Cardiac fibroblast (primary cell): Measurements from ENCODE around the gene SPSB3.

Experiments used
- DNase-seq, 2 donors: peaks; one replicate each; pipeline versions ENCODE4 v3.0.0 to v3.0.0-alpha.2; 2010; ENCODE audit warnings: low read depth in 2 of 2
- H3K4me3 ChIP-seq, 2 donors: replicated peaks in 1 of 2; 1 replicate in 1 of 2; 2 replicates in 1 of 2; pipeline ENCODE4 v1.5.1; 2011; ENCODE audit warnings: low read depth in 2 of 2, low read length in 2 of 2, mild to moderate bottlenecking in 2 of 2, moderate library complexity in 1 of 2
- TF ChIP-seq, protein P1 (sequence below): IDR thresholded peaks from one replicate; pipeline ENCODE4 v1.5.1; 2011; ENCODE audit warnings: low read depth, mild to moderate bottlenecking, low read length, inconsistent platforms

SPSB3 gene

DNA sequence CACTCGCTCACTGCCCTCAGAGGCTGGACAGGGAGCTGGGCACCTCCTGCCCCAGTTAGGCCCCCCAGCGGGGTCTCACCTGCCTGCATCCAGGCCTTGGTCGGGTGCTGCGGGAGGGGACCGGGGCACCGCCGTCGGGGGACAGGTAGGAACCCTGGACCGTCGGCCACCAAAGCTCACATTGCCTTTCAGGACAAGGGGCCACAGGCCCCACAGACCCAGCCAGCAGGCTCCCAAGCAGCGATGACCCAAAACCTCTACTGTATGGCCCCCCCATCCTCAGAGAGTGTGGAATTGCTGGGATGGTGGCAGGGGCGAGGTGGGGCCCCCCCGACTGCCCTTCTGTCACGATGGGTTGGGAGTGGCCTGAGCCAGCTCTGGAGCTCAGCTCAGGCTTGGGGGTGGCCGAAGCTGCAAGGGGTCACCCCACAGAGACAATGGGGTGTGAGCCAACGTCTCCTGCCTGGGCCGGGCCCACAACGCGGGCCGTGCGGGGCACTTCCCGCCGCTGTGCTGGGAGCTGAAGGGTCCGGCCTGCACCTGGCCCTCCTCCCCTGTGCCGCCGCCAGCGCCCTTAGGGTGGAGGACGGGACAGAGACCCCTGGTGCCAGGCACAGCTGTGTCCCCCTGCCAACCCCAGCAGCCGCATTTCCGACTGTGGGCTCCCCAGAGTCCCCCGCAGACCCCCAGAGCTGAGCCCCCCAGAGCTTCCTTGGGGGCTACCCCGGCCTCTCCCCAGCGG, 10.6 kb upstream of the SPSB3 start:
- TF ChIP-seq, protein P1, sequence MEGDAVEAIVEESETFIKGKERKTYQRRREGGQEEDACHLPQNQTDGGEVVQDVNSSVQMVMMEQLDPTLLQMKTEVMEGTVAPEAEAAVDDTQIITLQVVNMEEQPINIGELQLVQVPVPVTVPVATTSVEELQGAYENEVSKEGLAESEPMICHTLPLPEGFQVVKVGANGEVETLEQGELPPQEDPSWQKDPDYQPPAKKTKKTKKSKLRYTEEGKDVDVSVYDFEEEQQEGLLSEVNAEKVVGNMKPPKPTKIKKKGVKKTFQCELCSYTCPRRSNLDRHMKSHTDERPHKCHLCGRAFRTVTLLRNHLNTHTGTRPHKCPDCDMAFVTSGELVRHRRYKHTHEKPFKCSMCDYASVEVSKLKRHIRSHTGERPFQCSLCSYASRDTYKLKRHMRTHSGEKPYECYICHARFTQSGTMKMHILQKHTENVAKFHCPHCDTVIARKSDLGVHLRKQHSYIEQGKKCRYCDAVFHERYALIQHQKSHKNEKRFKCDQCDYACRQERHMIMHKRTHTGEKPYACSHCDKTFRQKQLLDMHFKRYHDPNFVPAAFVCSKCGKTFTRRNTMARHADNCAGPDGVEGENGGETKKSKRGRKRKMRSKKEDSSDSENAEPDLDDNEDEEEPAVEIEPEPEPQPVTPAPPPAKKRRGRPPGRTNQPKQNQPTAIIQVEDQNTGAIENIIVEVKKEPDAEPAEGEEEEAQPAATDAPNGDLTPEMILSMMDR: no peak
- no peak for DNase-seq
- H3K4me3 ChIP-seq: no peak overlapping the region

GRCh38 chr16:1791943-1792812, 9.8 kb upstream of the SPSB3 start:
- TF ChIP-seq, protein P1: no peak
- H3K4me3 ChIP-seq: no peak overlapping the region
- no peak for DNase-seq

DNA sequence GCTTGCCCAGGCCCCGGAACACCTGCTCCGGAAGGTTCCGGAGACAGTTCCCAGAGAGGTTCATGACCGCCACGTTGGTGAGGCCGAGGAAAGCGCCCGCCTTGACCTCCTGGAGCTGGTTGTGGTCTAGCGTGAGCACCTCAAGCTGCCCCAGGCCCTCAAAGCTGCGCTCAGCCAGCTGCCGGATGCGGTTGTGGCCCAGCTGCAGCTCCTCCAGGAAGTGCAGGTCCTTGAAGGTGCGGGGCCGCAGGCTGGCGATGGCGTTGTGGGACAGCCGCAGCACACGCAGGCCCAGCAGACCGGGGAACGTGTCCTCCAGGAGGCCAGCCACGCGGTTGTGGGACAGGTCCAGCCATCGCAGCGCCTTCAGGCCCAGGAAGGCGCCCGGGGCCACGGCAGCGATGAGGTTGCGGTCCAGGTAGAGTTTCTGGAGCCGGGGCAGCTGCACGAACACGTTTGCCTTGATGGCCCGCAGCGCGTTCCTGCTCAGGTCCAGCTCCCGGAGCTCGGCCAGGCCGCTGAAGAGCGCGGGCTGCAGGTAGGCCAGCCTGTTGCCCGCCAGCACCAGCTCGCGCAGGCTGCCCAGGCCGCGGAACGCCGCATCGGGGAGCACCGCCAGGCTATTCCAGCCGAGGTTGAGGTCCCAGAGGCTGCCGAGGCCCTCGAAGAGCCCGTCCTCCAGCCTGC, 9.0 kb upstream of the SPSB3 start:
- no peak overlapping the region for H3K4me3 ChIP-seq
- TF ChIP-seq, protein P1: no peak
- DNase-seq: no peak

DNA sequence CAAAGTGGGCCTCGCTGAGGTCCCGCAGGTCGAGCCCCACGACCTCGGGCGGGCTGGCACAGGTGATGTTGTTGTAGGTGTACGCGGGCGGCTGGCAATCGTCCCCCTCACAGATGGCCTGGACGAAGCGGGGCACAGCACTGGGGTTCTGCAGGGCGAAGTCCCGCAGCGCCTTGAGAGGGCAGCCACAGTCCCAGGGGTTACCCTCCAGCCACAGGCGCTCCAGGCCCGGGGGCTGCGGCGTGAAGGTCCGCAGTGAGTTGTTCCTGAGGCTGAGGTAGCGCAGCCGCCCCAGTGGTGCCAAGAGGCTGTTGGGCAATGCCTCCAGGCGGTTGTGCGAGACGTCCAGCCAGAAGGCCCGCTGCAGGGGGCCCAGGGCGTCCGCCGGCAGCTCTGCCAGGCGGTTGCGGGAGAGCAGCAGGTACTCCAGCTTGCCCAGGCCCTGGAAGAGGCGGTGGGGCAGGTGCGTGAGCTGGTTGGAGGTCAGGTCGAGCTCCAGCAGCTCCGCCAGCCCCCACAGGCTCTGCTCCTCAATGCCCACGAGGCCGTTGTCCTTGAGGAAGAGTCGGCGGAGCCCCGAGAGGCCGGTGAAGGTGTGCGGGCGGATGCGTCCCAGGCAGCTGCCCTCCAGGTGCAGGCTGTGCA, 8.4 kb upstream of the SPSB3 start:
- no peak for DNase-seq
- TF ChIP-seq, protein P1: no peak

GRCh38 chr16:1790261-1790610, 7.9 kb upstream of the SPSB3 start:
- H3K4me3 ChIP-seq: no peak overlapping the region
- TF ChIP-seq, protein P1: no peak
- DNase-seq: no peak

More for the DNA sequence above, 8.4 kb upstream of the SPSB3 start:
- no peak overlapping the region for H3K4me3 ChIP-seq

DNA sequence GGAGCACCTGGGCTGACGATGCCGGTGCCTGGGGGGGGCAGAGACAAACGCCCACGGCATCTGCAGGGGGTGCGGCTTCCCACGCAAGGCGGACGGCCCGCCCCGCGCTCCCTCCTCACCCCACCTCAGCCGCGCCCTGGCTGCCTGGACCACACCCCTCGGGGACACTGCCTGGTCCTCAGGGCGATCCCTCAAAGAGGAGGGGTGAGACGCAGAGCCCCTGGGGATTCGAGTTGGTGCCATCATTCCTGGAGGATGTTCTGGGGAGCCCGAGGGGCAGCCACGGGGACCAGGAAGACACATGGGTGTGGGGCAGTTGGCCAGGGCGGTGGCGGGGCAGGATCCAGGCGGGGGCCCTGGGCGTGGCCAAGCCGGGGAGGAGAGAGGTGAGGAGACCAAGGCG, 7.3 kb upstream of the SPSB3 start:
- no peak overlapping the region for H3K4me3 ChIP-seq
- no peak for DNase-seq
- TF ChIP-seq, protein P1: no peak
